Liver (tissue), 9 donors: Measurements from ENCODE around the gene CBFB. TPM values are rescaled to one million over a fixed set of nuclear protein-coding genes. Genes with fewer than 3 reads are reported as not detected.
"Not testable (repeated sequence)": the region's sequence is repeated elsewhere in the genome, so short reads cannot be mapped to it uniquely, and the experiment has no call there.

ENCODE experiments used
- DNase-seq: peaks from one replicate; pipeline ENCODE4 v3.0.0-alpha.2; 2017; ENCODE audit warnings: low spot score
- H3K27ac ChIP-seq, 2 donors: one replicate each; pipeline ENCODE4 v1.7.0; 2013; ENCODE audit warnings: inconsistent platforms in 2 of 2, low read length in 2 of 2, control low read depth in 1 of 2, low read depth in 1 of 2, mild to moderate bottlenecking in 1 of 2
- H3K27me3 ChIP-seq, 4 donors: one replicate each; pipeline versions ENCODE4 v1.6.1 to v1.7.0; 2013; ENCODE audit warnings: low read length in 3 of 4, inconsistent platforms in 1 of 4, mild to moderate bottlenecking in 1 of 4, moderate library complexity in 1 of 4; ENCODE audit not compliant: control insufficient read depth in 4 of 4, insufficient read depth in 4 of 4
- H3K36me3 ChIP-seq, 4 donors: one replicate each; pipeline versions ENCODE4 v1.6.1 to v1.7.0; 2013; ENCODE audit warnings: low read length in 3 of 4, mild to moderate bottlenecking in 3 of 4, low read depth in 1 of 4, moderate library complexity in 1 of 4; ENCODE audit not compliant: control insufficient read depth in 4 of 4, insufficient read depth in 3 of 4
- H3K4me1 ChIP-seq, 4 donors: one replicate each; pipeline versions ENCODE4 v1.6.1 to v1.7.0; 2013; ENCODE audit warnings: low read length in 3 of 4, mild to moderate bottlenecking in 3 of 4, moderate library complexity in 1 of 4; ENCODE audit not compliant: control insufficient read depth in 4 of 4, insufficient read depth in 4 of 4
- H3K4me3 ChIP-seq, 3 donors: one replicate each; pipeline versions ENCODE4 v1.6.1 to v1.7.0; 2013; ENCODE audit warnings: low read length in 3 of 3, control low read depth in 1 of 3, low read depth in 1 of 3, mild to moderate bottlenecking in 1 of 3
- H3K9ac ChIP-seq, 2 donors: one replicate each; pipeline ENCODE4 v1.7.0; 2013; ENCODE audit warnings: low read length in 2 of 2, mild to moderate bottlenecking in 2 of 2, moderate library complexity in 2 of 2, control low read depth in 1 of 2, low read depth in 1 of 2
- H3K9me3 ChIP-seq, 4 donors: one replicate each; pipeline versions ENCODE4 v1.6.1 to v1.7.0; 2013; ENCODE audit warnings: low read length in 3 of 4; ENCODE audit not compliant: control insufficient read depth in 4 of 4
- EGR1 ChIP-seq, 2 donors: IDR thresholded peaks; 2 replicates each; pipeline ENCODE4 v1.6.1; 2016 to 2018; ENCODE audit warnings: antibody characterized with exemption in 2 of 2, low read depth in 2 of 2
- FOXA1 ChIP-seq: IDR thresholded peaks from 2 replicates; pipeline ENCODE4 v1.6.1; 2016; ENCODE audit warnings: antibody characterized with exemption
- FOXA2 ChIP-seq: IDR thresholded peaks from 2 replicates; pipeline ENCODE4 v1.6.1; 2016; ENCODE audit warnings: antibody characterized with exemption
- GABPA ChIP-seq, 2 donors: IDR thresholded peaks in 1 of 2; conservative IDR thresholded peaks in 1 of 2; 2 replicates each; pipeline ENCODE4 v1.6.1; 2016; ENCODE audit warnings: antibody characterized with exemption in 2 of 2, mild to moderate bottlenecking in 1 of 2, moderate library complexity in 1 of 2
- HNF4A ChIP-seq, 2 donors: conservative IDR thresholded peaks; 2 replicates each; pipeline ENCODE4 v1.6.1; 2016; ENCODE audit warnings: antibody characterized with exemption in 2 of 2, mild to moderate bottlenecking in 2 of 2
- JUND ChIP-seq, 2 donors: IDR thresholded peaks; 2 replicates each; pipeline ENCODE4 v1.6.1; 2016; ENCODE audit warnings: antibody characterized with exemption in 2 of 2
- MAX ChIP-seq: IDR thresholded peaks from 2 replicates; pipeline ENCODE4 v1.6.1; 2016; ENCODE audit warnings: antibody characterized with exemption
- NR2F2 ChIP-seq: IDR thresholded peaks from 2 replicates; pipeline ENCODE4 v1.6.1; 2016; ENCODE audit warnings: antibody characterized with exemption
- RAD21 ChIP-seq, 2 donors: IDR thresholded peaks; 2 replicates each; pipeline ENCODE4 v1.6.1; 2016; ENCODE audit warnings: antibody characterized with exemption in 2 of 2, mild to moderate bottlenecking in 2 of 2
- RXRA ChIP-seq, 2 donors: IDR thresholded peaks; 2 replicates each; pipeline ENCODE4 v1.6.1; 2017 to 2018; ENCODE audit warnings: antibody characterized with exemption in 2 of 2, mild to moderate bottlenecking in 1 of 2
- SP1 ChIP-seq: IDR thresholded peaks from 2 replicates; pipeline ENCODE4 v1.6.1; 2018; ENCODE audit warnings: antibody characterized with exemption, mild to moderate bottlenecking
- TAF1 ChIP-seq: conservative IDR thresholded peaks from 2 replicates; pipeline ENCODE4 v1.6.1; 2016; ENCODE audit warnings: antibody characterized with exemption, mild to moderate bottlenecking
- YY1 ChIP-seq: IDR thresholded peaks from 2 replicates; pipeline ENCODE4 v1.6.1; 2016; ENCODE audit warnings: antibody characterized with exemption, mild to moderate bottlenecking
- WGBS: extraction: QIAGEN DNeasy Blood & Tissue Kit; methylation state at CpG from one replicate; pipeline ENCODE4 v1.1.7; 2013; 5-methylcytosine and 5-hydroxymethylcytosine counted together
- polyA plus RNA-seq, 2 donors: library from polyadenylated mRNA; stranded (reverse) in 1 of 2; unstranded in 1 of 2; fragments of 200-250 nt in 1 of 2; fragments of >200 nt in 1 of 2; fragmentation: Nextera tagmentation in 1 of 2; extraction: Ambion mirVana in 1 of 2; gene quantifications; one replicate each; pipeline versions ENCODE4 v1.2.1 to v1.2.3, GENCODE V29; 2013 to 2015
- total RNA-seq, 2 donors: library from RNA; depleted of rRNA; stranded (reverse); fragments of >200 nt; gene quantifications; one replicate each; pipeline ENCODE4 v1.2.3, GENCODE V29; 2014
- TF ChIP-seq, protein P1 (sequence below): fragments of 150-350 bp; IDR thresholded peaks from 2 replicates; pipeline ENCODE4 v1.5.1; 2017; ENCODE audit warnings: improper control_type of control experiment, low read depth, low read length; ENCODE audit not compliant: missing input control
- TF ChIP-seq, protein P2 (sequence below): IDR thresholded peaks from 2 replicates; pipeline ENCODE4 v1.6.1; 2016; ENCODE audit warnings: antibody characterized with exemption, mild to moderate bottlenecking
- TF ChIP-seq, protein P3 (sequence below): IDR thresholded peaks from 2 replicates; pipeline ENCODE4 v1.6.1; 2016; ENCODE audit warnings: antibody characterized with exemption
- donor health status: healthy.
- donor health status: healthy.
- donor health status: healthy.
- donor health status: healthy.
- donor health status: healthy.

The CBFB gene
- total and polyA plus RNA-seq, 4 donors: 6.8 to 19.3 (median 11.2) TPM

DNA sequence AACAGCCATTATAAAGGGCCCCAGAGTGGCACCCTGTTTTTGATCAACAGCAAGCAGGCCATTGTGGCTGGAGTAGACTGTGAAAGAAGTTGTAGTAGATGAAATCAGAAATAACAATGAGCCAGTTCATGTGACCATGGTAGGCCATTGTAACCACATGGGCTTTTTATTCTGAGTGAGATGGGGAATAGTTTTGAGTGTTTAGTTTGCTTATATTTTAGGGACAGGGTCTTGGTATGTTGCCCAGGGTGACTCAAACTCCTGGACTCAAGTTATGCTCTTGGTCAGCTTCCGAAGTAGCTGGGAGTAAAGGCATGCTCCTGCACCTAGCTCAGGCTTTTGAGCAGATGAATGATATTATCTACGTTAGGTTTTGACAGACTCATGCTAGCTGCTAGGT, 12.0 kb downstream of the CBFB start:
- Histone ChIP-seq H3K9me3 (no peaks in the 10 kb centered on the region), H3K27me3 (no peaks in the 10 kb centered on the region), H3K4me3 (no peak overlapping the region), H3K27ac (no peak overlapping the region), H3K4me1 (peaks cover 2 to 8% (median 7%) of the 10 kb centered on the region in 4 donors), H3K36me3 (peaks cover 0 to 2% (median 0%) of the 10 kb centered on the region in 4 donors), H3K9ac (no peak overlapping the region)
- no peak for DNase-seq
- TF ChIP-seq GABPA (IDR thresholded peaks at IDR 0.05 in 1 of 2, conservative IDR thresholded peaks at IDR 0.05 in 1 of 2) (no peak), JUND (IDR thresholded peaks at IDR 0.05) (no peak), MAX (no peak), FOXA1 (no peak), NR2F2 (no peak), RXRA (IDR thresholded peaks at IDR 0.05) (no peak), TAF1 (no peak), FOXA2 (no peak), RAD21 (IDR thresholded peaks at IDR 0.05) (no peak), SP1 (no peak), EGR1 (IDR thresholded peaks at IDR 0.05; ENCODE audit: low read depth in 2 of 2) (no peak), HNF4A (conservative IDR thresholded peaks at IDR 0.05) (no peak), YY1 (no peak)
- TF ChIP-seq, protein P1, sequence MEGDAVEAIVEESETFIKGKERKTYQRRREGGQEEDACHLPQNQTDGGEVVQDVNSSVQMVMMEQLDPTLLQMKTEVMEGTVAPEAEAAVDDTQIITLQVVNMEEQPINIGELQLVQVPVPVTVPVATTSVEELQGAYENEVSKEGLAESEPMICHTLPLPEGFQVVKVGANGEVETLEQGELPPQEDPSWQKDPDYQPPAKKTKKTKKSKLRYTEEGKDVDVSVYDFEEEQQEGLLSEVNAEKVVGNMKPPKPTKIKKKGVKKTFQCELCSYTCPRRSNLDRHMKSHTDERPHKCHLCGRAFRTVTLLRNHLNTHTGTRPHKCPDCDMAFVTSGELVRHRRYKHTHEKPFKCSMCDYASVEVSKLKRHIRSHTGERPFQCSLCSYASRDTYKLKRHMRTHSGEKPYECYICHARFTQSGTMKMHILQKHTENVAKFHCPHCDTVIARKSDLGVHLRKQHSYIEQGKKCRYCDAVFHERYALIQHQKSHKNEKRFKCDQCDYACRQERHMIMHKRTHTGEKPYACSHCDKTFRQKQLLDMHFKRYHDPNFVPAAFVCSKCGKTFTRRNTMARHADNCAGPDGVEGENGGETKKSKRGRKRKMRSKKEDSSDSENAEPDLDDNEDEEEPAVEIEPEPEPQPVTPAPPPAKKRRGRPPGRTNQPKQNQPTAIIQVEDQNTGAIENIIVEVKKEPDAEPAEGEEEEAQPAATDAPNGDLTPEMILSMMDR: no peak
- TF ChIP-seq, protein P2, sequence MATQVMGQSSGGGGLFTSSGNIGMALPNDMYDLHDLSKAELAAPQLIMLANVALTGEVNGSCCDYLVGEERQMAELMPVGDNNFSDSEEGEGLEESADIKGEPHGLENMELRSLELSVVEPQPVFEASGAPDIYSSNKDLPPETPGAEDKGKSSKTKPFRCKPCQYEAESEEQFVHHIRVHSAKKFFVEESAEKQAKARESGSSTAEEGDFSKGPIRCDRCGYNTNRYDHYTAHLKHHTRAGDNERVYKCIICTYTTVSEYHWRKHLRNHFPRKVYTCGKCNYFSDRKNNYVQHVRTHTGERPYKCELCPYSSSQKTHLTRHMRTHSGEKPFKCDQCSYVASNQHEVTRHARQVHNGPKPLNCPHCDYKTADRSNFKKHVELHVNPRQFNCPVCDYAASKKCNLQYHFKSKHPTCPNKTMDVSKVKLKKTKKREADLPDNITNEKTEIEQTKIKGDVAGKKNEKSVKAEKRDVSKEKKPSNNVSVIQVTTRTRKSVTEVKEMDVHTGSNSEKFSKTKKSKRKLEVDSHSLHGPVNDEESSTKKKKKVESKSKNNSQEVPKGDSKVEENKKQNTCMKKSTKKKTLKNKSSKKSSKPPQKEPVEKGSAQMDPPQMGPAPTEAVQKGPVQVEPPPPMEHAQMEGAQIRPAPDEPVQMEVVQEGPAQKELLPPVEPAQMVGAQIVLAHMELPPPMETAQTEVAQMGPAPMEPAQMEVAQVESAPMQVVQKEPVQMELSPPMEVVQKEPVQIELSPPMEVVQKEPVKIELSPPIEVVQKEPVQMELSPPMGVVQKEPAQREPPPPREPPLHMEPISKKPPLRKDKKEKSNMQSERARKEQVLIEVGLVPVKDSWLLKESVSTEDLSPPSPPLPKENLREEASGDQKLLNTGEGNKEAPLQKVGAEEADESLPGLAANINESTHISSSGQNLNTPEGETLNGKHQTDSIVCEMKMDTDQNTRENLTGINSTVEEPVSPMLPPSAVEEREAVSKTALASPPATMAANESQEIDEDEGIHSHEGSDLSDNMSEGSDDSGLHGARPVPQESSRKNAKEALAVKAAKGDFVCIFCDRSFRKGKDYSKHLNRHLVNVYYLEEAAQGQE: no peak
- TF ChIP-seq, protein P3, sequence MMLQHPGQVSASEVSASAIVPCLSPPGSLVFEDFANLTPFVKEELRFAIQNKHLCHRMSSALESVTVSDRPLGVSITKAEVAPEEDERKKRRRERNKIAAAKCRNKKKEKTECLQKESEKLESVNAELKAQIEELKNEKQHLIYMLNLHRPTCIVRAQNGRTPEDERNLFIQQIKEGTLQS: no peak
- WGBS: 91% methylated on average over 2 of the region's 2 CpGs

- not testable (repeated sequence) for H3K27ac ChIP-seq, DNase-seq, H3K36me3 ChIP-seq, H3K4me3 ChIP-seq, H3K4me1 ChIP-seq, H3K9ac ChIP-seq, H3K9me3 ChIP-seq, H3K27me3 ChIP-seq
- WGBS: 98% methylated on average over 4 of the region's 4 CpGs
These were observed 12.6 kb downstream of the CBFB start for GRCh38 chr16:67041520-67041919.
